Breast epithelium (tissue), 4 donors: ENCODE results near the gene NFIX. TPM values are rescaled to one million over a fixed set of nuclear protein-coding genes. Genes with fewer than 3 reads are reported as not detected.
A peak's percentile ranks its signal among the peaks of the same experiment; 100 is the strongest.

Experiments
- DNase-seq, 2 donors: peaks; one replicate each; pipeline ENCODE4 v3.0.0-alpha.2; 2019; ENCODE audit warnings: low spot score in 2 of 2
- H3K27ac ChIP-seq, 2 donors: fragments of 200-600 bp; sonication (generic) in 1 of 2; one replicate each; pipeline ENCODE4 v1.5.1; 2016 to 2019; ENCODE audit warnings: mild to moderate bottlenecking in 1 of 2
- H3K27me3 ChIP-seq, 2 donors: fragments of 200-600 bp; sonication (generic) in 1 of 2; one replicate each; pipeline versions ENCODE4 v1.5.1 to v1.6.0; 2017 to 2019; ENCODE audit warnings: control low read depth in 1 of 2, mild to moderate bottlenecking in 1 of 2
- H3K36me3 ChIP-seq: fragments of 200-600 bp; one replicate; pipeline ENCODE4 v1.5.1; 2019
- H3K4me1 ChIP-seq, 2 donors: fragments of 200-600 bp; sonication (generic); one replicate each; pipeline ENCODE4 v1.5.1; 2016 to 2019; ENCODE audit warnings: control low read depth in 1 of 2
- H3K4me3 ChIP-seq, 3 donors: fragments of 200-600 bp; sonication (generic); 1 replicate in 2 of 3; 2 replicates in 1 of 3; pipeline ENCODE4 v1.5.1; 2016 to 2019; ENCODE audit warnings: mild to moderate bottlenecking in 3 of 3, moderate library complexity in 2 of 3
- H3K9me3 ChIP-seq, 2 donors: fragments of 200-600 bp; sonication (generic) in 1 of 2; one replicate each; pipeline ENCODE4 v1.5.1; 2016 to 2019; ENCODE audit warnings: control low read depth in 1 of 2
- CTCF ChIP-seq, 3 donors: fragments of 450-650 bp; IDR thresholded peaks; one replicate each; pipeline ENCODE4 v1.5.1; 2016 to 2017; ENCODE audit warnings: antibody characterized with exemption in 3 of 3, mild to moderate bottlenecking in 3 of 3, moderate library complexity in 3 of 3
- POLR2A ChIP-seq: fragments of 450-650 bp; IDR thresholded peaks from one replicate; pipeline ENCODE4 v1.6.1; 2016; ENCODE audit warnings: antibody characterized with exemption, mild to moderate bottlenecking, moderate library complexity
- POLR2AphosphoS5 ChIP-seq, 3 donors: sonication (generic); formaldehyde crosslinking; IDR thresholded peaks; one replicate each; pipeline ENCODE4 v1.6.1; 2017; ENCODE audit warnings: antibody characterized with exemption in 3 of 3
- intact Hi-C: fragments of 100-400 bp; cut with DNase I; formaldehyde crosslinking; loops from one replicate; pipeline ENCODE4 v1.15.1; 2023; ENCODE audit warnings: low total_unique reads
- total RNA-seq, 3 donors: library from RNA; depleted of rRNA; stranded (reverse); fragments of >200 nt; gene quantifications; one replicate each; pipeline ENCODE4 v1.1.0, GENCODE V29; 2016

The NFIX gene
- total RNA-seq, 3 donors from 2014 or later: 43.6 to 53.9 (median 52.8) TPM

- Histone ChIP-seq H3K9me3 (no peaks in the 10 kb centered on the region), H3K4me3 (peak overlapping the region in 2 of 3 donors; percentile 44 to 53), H3K27me3 (no peaks in the 10 kb centered on the region), H3K4me1 (peaks cover 0 to 7% of the 10 kb centered on the region in 2 donors), H3K27ac (peak overlapping the region in 1 of 2 donors; percentile 84), H3K36me3 (no peaks in the 10 kb centered on the region)
- no peak for TF ChIP-seq POLR2A
- TF ChIP-seq POLR2AphosphoS5 (IDR thresholded peaks at IDR 0.05): no peak
- TF ChIP-seq CTCF (IDR thresholded peaks at IDR 0.05): no peak
- DNase-seq: no peak
- intact Hi-C loops: no loop called here
Observed at GRCh38 chr19:12983091-12983490, 12.2 kb upstream of the NFIX start.

- Histone ChIP-seq H3K36me3 (no peaks in the 10 kb centered on the region), H3K9me3 (no peaks in the 10 kb centered on the region), H3K4me3 (peak overlapping the region in 2 of 3 donors; percentile 44 to 53), H3K4me1 (peaks cover 0 to 7% of the 10 kb centered on the region in 2 donors), H3K27ac (peak overlapping the region in 1 of 2 donors; percentile 84), H3K27me3 (no peaks in the 10 kb centered on the region)
- TF ChIP-seq POLR2A (no peak), CTCF (IDR thresholded peaks at IDR 0.05) (peak; percentile 95 to 98 (median 96)), POLR2AphosphoS5 (IDR thresholded peaks at IDR 0.05) (peak; percentile 58 to 81 (median 75))
- intact Hi-C loops: loop anchor here (1.0 kb wide), 1 partner anchor 106 kb away; no protein-coding TSS in a partner anchor
- DNase-seq: peak; percentile 74 to 78
Observed at GRCh38 chr19:12983542-12984142, 11.6 kb upstream of the NFIX start.

GRCh38 chr19:12984143-12984627 is 11.1 kb upstream of the NFIX start:
- no peak for DNase-seq
- no peak overlapping the region for H3K4me3 ChIP-seq
- peak overlapping the region; percentile 65 to 84 for H3K27ac ChIP-seq
- TF ChIP-seq CTCF (IDR thresholded peaks at IDR 0.05): no peak
- TF ChIP-seq POLR2A: no peak
- TF ChIP-seq POLR2AphosphoS5 (IDR thresholded peaks at IDR 0.05): no peak
- H3K4me1 ChIP-seq: peaks cover 0 to 7% of the 10 kb centered on the region in 2 donors
- H3K27me3 ChIP-seq: no peaks in the 10 kb centered on the region
- no peaks in the 10 kb centered on the region for H3K36me3 ChIP-seq
- intact Hi-C loops: loop anchor here (1.0 kb wide), 1 partner anchor 105 kb away; no protein-coding TSS in a partner anchor
- H3K9me3 ChIP-seq: no peaks in the 10 kb centered on the region

GRCh38 chr19:12984683-12985048 is 10.6 kb upstream of the NFIX start:
- Histone ChIP-seq H3K9me3 (no peaks in the 10 kb centered on the region), H3K4me3 (no peak overlapping the region), H3K36me3 (no peaks in the 10 kb centered on the region), H3K27ac (peak overlapping the region; percentile 65 to 84), H3K27me3 (no peaks in the 10 kb centered on the region), H3K4me1 (peaks cover 0 to 7% of the 10 kb centered on the region in 2 donors)
- no peak for TF ChIP-seq CTCF (IDR thresholded peaks at IDR 0.05)
- no peak for TF ChIP-seq POLR2A
- TF ChIP-seq POLR2AphosphoS5 (IDR thresholded peaks at IDR 0.05): no peak
- intact Hi-C loops: loop anchor here (1.0 kb wide), 1 partner anchor 105 kb away; no protein-coding TSS in a partner anchor
- DNase-seq: no peak

GRCh38 chr19:12985049-12985776 is 10.1 kb upstream of the NFIX start:
- intact Hi-C loops: no loop called here
- peak overlapping the region; percentile 65 to 84 for H3K27ac ChIP-seq
- no peaks in the 10 kb centered on the region for H3K36me3 ChIP-seq
- no peak for TF ChIP-seq CTCF (IDR thresholded peaks at IDR 0.05)
- TF ChIP-seq POLR2AphosphoS5 (IDR thresholded peaks at IDR 0.05): peak in 1 of 3 donors; percentile 50
- no peak for TF ChIP-seq POLR2A
- H3K27me3 ChIP-seq: no peaks in the 10 kb centered on the region
- H3K4me3 ChIP-seq: no peak overlapping the region
- H3K9me3 ChIP-seq: no peaks in the 10 kb centered on the region
- peaks cover 0 to 7% of the 10 kb centered on the region in 2 donors for H3K4me1 ChIP-seq
- DNase-seq: peak in 1 of 2 donors; percentile 80
